ENCODE measurements around the gene ZFYVE28.

GRCh38 chr4:2296631-2297601 lies 121.5 kb downstream of the ZFYVE28 start:
- no peak for TF ChIP-seq CTCF (IDR thresholded peaks at IDR 0.05)
- no peak for TF ChIP-seq EP300 (IDR thresholded peaks at IDR 0.05)
- no peak for TF ChIP-seq POLR2A (IDR thresholded peaks at IDR 0.05)
